Stimulated activated CD8-positive, alpha-beta memory T cell treated with anti-CD3 and anti-CD28 coated beads, Interleukin-4, amount 100 ng/mL, for 48 hours (primary cell): ENCODE measurements around the gene DNAJB8.

Source experiments
- DNase-seq: peaks from one replicate; pipeline ENCODE4 v3.0.0-alpha.2; 2020

The DNAJB8 gene

DNA sequence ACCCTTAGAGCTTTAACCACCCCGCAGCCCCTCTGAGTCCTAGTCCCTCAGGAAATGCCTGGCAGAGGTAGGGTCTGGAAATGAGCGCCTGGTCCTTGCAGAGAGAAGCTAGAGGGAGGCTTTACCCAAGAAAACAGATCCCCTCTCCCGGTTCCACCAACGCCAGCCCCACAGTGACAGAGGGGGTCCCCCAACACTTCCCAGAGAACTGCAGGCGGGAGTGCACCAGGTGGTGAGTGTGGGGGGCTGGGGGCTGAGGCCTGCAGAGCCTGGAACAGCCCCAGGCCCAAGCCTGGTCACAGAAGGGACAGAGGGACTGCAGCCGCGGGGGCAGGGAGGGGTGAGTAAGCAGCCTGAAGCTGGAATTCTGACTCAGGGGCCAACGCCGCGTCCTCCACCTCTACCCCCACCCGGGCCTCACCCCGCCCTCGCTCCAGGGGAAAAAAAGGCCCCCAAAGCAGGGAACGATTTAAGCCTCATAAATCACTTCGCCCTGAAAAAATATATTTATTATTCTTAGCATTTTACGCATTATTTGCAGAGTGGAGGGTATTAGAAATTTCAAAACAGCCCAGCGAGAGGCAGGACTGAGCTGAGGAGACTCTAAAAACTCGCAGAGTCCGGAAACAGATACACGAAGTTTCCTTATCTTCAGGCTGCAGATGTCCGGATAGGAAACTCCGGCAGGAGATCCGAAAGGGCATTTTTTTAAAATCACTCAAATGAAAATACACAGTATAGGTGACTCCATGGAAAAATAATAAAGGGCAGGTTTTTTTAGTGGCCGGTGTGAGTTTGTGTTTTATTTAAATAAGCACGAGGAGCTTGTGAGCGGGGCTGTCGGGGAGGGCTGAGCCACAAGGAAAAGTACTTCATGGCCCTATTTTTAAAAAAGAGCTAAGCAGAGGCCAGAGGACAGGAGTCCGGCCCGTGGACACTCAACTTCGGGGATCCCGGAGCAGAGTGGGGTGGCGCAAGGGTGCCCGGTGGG, 16.3 kb upstream of the DNAJB8 start:
- no peak for DNase-seq

DNA sequence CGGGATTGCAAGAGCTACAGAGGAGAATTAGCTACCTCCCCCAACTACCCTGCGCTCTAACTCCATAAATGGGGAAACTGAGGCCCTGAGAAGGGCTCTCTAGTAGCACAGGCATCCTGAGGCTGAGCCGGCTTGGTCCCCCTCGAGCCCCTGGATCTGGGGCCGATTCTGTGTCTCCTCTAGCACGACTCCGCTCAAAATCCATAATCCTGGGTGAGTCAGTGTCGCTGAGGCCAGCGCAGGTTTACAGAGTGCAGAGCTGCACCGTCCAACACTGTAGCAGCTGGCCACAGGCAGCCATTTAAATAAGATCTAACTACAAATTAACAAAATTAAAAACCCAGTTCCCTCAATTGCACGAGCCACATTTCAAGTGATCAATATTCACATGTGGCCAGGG, 15.5 kb upstream of the DNAJB8 start:
- no peak for DNase-seq

- no peak for DNase-seq
Observed at GRCh38 chr3:128481438-128481942, 14.8 kb upstream of the DNAJB8 start.

DNA sequence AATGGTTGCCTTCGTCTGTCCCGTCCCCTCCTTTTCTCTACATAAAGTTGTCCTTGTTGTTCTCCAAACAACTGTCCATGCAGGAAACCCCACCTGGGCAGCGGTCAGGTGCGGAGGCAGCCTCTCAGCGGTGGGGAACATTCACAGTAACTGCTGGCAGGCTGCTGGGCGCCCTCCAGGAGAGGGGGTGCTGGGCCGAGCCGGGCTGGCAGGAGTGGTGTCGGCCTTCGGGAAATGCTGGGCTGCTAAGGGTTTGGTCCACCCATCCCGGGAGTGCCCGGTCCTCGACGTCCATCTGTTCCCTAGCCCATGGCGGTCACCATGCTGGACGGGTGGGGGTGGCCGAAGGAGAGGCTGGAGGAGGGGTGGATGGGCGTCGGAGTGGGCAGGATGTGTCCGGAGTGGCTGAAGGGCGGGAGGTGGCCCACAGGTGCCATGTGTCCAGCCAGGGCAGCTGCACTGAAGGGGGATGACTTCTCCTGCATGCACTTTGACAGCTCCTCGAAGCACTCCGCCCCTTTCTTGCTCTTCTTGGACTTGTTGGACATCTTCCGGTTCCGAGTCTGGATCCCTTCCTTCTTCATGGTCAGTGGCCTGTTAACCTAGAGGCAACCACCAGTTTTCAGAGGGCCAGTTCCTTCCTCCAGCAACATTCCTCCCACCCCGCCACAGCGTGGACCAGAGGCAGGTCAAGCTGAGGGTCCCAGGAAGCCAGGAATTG, 14.2 kb upstream of the DNAJB8 start:
- no peak for DNase-seq

DNA sequence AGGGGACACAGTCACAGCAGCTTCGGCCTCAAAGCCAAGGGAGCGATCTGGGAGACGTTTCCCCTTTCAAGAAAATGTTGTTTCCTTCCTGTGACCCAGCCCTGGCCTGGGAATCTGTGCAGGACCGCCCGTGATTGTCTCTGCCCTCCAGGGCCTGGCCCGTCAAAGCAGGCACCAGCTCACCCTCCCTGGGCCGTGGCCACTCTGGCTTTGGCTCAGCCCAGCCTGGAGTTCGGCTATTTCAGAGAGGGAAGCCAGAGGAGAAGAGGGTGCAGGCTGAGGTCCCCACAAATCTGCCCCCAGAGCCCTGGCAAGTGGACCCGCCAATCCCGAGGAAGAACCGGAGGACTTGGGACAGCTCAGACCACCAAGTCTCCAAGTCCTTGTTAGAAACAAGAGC, 13.6 kb upstream of the DNAJB8 start:
- DNase-seq = no peak

DNA sequence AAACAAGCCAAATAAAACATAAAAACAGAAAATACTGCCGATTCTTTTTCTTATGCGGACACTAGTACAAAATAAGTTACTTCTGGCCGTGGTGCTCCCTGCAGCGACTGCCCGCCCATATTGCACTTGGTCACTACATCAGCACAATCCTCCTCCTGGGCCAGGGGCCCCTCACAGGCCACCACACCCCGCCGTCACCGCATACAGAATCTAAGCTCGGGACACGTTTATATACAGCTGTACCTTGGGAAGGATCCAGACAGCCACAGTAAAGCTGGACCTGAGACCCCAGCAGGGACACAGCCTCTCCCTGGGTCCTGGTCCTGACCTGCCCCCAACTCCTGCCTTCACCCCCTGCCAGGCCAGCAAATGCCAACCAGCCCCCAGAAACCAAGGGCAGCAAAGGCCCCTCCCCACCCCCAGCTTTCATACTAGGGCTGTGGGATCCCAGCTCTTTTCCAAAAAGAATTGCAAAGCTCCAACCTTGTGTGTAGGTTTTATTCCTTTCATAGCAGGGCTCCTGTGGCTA, 12.9 kb upstream of the DNAJB8 start:
- DNase-seq = no peak

- DNase-seq = no peak
Observed at GRCh38 chr3:128478576-128479506, 12.2 kb upstream of the DNAJB8 start.

- DNase-seq = no peak
Observed at GRCh38 chr3:128476659-128477058, 10.0 kb upstream of the DNAJB8 start.

GRCh38 chr3:128475355-128475754, 8.7 kb upstream of the DNAJB8 start:
- DNase-seq = no peak

DNA sequence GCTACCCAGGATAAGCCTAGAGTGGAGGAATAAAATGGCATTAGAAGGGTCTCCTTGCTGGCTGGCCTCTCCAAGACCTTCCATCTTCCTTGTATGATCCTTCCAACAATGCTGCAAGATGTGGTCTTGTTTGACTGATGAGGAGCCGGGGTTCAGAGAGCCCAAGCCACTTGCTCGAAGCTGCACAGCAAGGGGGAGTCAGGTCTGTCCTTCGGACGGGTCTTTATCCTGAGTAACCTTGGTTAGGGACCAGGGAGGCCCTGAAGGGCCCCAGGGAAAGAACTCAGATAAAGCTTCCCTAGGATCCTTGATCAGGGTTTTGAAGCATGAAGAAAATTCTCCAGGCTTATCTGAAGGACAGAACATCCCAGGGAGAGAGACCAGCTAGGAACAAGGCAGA, 7.0 kb upstream of the DNAJB8 start:
- no peak for DNase-seq

GRCh38 chr3:128473180-128473519, 6.5 kb upstream of the DNAJB8 start:
- DNase-seq = no peak

- DNase-seq = no peak
Observed at GRCh38 chr3:128472449-128473179, 5.9 kb upstream of the DNAJB8 start.

- no peak for DNase-seq
Observed at GRCh38 chr3:128471720-128472119, 5.0 kb upstream of the DNAJB8 start.

- no peak for DNase-seq
Observed at GRCh38 chr3:128471110-128471509, 4.4 kb upstream of the DNAJB8 start.

DNA sequence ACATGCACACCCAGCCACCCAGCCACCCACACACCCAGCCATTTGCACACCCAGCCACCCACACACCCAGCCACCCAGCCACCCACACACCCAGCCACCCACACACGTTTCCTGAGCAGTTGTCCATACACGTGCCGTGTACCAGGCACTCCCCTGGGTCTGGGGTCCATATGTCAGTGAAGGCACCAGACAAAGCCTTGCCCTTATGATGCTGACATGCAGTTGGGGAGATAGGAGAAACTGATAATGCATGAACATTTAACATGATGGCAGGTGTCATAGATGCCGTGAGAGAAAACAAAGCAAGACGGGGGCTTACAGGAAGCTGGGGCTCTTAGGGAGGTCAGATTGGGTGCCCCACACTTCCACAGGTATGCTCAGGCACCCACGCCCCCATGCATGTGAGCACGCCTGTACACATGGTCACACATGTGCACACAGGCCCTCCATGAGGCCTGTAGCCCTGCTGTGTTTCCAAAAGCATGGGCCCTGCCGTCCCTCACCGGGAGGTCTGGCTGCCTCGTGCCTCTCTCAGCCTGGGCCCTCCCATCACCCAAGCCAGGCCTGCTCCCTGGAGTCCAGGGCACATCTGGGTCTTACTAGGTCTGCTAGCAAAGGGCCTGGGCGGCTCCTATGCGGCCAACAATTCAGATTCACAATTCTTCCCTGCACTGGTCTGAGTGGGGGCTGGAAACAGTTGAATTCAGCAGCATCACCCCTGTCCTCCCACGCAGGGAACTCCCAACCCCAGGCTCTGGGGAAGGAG, 3.6 kb upstream of the DNAJB8 start:
- DNase-seq = no peak

DNA sequence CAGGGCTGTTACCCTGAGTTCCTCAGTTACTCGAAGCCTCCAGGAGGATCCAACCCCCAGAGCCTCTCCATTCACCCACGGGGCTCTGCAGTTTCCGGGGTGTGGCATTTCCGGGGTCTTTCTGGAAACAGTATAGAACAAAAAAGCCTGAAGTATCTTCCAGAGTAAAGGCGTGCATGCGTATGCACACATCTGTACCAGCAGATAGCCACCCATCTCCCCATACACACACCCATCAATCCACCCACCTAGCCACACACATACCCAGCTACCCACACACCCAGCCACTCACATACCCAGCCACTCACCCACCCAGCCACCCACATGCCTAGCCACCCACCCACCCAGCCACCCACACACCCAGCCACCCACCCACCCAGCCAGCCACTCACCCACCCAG, 2.9 kb upstream of the DNAJB8 start:
- no peak for DNase-seq

DNA sequence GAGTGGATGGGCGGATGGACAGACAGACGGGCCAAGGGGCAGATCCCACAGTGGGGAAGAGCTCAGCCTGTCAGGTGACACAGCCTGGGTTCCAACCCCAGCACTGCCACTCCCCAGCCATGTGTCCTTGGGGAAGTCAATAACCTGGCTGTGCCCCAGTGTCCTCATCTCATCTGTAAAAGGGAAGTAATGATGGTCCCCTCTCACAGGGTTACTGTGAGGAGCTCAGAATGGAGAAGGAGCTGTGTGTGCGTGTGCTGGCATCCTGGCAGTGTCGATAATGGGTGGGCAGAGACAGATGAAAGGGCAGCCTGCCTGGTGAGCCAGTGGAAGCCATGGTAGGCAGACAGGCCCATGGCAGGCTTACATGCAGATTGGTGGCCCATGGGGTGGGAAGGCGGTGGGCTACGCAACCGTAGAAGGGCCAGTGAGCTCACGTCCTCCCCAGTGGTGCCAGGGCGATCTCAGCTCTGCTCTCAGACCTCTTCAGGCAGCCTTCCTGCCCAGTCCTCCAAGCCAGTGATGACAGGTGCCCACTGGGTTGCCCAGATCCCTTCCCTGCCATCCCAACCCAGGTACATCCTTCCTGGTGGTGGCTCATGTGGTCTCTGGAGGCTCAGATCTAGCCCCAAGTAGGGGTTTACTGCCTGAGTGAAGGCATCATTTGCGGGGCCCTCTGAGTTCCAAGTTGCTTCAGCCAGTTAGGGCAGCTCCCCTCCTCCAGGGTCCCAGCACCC, 2.3 kb upstream of the DNAJB8 start:
- no peak for DNase-seq

DNA sequence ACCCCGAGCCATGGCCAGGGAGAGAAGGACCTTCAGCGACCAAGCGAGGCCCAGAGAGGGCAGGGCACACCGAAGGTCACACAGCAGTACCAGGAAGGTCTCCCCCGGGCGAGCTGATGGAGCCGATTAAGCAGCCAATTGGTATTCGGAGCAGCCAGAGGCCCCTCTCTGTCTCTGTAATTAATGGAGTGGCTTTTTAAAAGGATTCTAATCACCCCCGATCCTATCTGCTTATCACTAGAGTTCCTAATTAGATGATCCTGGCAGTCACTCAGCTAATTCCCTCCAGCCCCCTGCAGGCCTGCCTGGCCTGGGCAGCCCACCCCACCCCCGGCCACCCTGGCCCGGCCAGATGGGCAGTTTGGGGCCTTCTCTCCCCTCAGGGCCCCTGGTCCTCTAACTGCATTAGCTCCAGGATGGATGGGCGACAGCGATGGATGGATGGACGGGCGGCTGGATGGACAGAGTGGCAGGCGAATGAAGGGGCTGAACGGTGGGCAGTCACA, 1.6 kb upstream of the DNAJB8 start:
- DNase-seq = no peak

DNA sequence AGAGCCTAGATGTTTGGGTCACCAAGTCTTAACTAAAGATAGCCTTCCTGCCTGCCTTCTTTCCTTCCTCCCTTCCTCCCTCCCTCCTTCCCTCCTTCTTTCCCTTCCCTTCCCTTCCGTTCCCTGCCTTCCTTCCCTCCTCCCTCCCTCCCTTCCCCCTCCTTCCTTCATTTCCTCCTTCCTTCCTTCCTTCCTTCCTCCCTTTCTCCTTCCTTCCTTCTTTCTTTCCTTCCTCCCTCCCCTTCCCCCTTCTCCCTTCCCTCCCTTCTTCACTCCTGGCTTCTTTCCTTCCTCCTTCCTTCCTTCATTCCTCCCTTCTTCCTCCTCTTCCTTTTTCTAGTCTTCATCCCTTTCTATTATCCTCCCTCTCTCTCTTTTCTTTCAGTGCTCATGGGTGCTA, 2.0 kb downstream of the DNAJB8 start:
- no peak for DNase-seq

GRCh38 chr3:128464188-128464587, 2.5 kb downstream of the DNAJB8 start:
- DNase-seq = no peak
